Epithelial cell of proximal tubule (primary cell): ENCODE results near the gene MAP4K5. TPM values are rescaled to one million over a fixed set of nuclear protein-coding genes. Genes with fewer than 3 reads are reported as not detected.
"Not testable (repeated sequence)": the region's sequence is repeated elsewhere in the genome, so short reads cannot be mapped to it uniquely, and the experiment has no call there.

Experiments used
- DNase-seq: peaks from one replicate; pipeline ENCODE4 v3.0.0-alpha.2; 2011; ENCODE audit warnings: low read depth
- H3K4me3 ChIP-seq: 2 replicates; pipeline ENCODE4 v1.5.1; 2011; ENCODE audit warnings: low read depth, mild to moderate bottlenecking, low read length
- CTCF ChIP-seq: conservative IDR thresholded peaks from 2 replicates; pipeline ENCODE4 v1.5.1; 2012; ENCODE audit warnings: low read depth, mild to moderate bottlenecking, low read length
- total RNA-seq: library from RNA; depleted of rRNA; stranded (reverse); fragments of >200 nt; gene quantifications from 2 replicates; pipeline ENCODE4 v1.2.3, GENCODE V29; 2015

The MAP4K5 gene
- total RNA-seq, 1 donor from 2014 or later = 128 TPM

GRCh38 chr14:50562841-50563240 is 30.5 kb upstream of the MAP4K5 start:
- H3K4me3 ChIP-seq = no peak overlapping the region
- no peak for DNase-seq
- TF ChIP-seq CTCF = no peak

DNA sequence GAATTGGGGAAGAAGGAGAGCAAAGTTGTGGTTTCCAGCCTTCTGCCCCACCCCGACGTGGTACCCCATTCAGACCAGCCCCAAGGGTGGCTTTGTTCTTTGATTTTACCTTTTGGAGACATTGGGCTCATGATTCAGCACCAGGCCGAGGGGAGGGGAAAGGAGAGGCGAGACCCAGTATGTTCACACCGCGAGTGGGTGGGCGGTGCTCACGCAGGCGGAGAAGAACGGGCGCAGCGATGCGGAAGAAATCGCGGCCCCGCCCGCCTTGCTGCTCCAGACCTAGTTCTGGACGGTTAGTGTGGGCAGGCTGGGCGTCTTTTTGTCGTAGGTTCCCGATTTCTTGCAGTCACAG is 28.5 kb upstream of the MAP4K5 start:
- DNase-seq = no peak
- no peak for TF ChIP-seq CTCF
- H3K4me3 ChIP-seq = peak overlapping the region; percentile 71

DNA sequence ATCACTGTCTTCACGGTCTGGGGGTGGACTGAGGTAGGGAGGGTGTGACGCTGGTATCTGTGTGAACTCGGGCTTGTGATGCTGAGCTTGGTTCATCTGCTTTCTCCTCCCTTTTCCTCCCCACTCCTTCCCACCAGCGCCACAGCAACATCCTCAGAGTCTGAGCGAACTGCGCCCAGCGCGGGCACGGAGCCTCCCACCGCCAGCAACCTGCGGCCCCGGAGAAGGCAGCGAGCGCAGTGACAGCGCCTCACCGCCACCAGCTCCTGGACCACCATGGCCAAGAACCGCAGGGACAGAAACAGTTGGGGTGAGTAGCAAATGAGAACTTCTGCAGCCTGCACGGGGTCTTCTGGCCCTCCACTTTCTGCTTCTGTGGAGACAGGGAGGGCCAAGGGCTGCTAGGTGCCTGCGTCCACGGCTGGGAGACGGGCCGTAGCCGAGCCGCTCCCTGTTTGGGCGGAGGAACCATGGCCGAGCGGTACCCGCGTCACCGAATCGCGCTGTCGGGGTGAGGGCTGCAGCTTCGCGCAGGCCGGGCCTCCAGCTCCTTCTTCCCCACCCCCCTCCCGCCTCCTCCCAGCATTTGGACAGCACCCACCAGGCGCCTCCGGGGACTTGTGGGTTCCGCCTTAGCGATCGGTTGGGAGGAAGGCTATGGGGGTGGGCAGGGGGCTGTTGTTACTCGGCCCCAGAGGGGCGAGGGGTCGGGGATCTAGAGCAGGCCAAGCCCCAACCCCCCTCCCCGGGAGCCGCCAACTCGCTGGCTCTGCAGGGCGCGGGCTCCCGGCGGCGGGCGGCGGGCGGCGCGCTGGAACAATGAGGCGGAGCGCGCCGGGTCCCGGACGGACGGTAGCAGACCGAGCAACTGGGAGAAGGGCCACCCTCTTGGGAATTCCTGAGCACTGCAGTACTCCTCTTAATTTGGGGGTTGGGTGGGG is 27.9 kb upstream of the MAP4K5 start, which contains the start of gene ATL1:
ATL1 (plus strand) TSS at position 156 of the 941 bp plus-strand sequence; CDS start at position 277, 121 bp downstream.
- TF ChIP-seq CTCF = no peak

GRCh38 chr14:50552796-50553195 is 20.4 kb upstream of the MAP4K5 start:
- DNase-seq = not testable (repeated sequence)

More for the DNA sequence above, 27.9 kb upstream of the MAP4K5 start, which contains the start of gene ATL1:
- H3K4me3 ChIP-seq = peak within 1 kb of the TSS; percentile 71
- DNase-seq = no peak

DNA sequence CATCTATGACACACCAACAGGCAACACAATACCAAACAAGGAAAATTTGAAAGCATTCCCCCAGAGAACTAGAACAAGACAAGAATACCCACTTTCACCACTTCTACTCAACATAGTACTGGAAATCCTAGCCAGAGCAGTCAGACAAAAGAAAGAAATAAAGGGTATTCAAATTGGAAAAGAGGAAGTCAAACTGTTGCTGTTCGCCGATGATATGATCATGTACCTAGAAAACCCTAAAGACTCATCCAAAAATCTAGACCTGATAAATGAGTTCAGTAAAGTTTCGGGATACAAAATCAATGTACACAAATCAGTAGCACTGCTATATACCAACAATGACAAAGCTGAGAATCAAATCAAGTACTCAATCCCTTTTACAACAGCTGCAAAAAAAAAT is 19.5 kb upstream of the MAP4K5 start:
- TF ChIP-seq CTCF = no peak
- H3K4me3 ChIP-seq = no peak overlapping the region
- DNase-seq = no peak

More at GRCh38 chr14:50552796-50553195, 20.4 kb upstream of the MAP4K5 start:
- not testable (repeated sequence) for H3K4me3 ChIP-seq

GRCh38 chr14:50550294-50550693 is 17.9 kb upstream of the MAP4K5 start:
- H3K4me3 ChIP-seq = no peak overlapping the region
- DNase-seq = no peak
- no peak for TF ChIP-seq CTCF

GRCh38 chr14:50545618-50546017 is 13.2 kb upstream of the MAP4K5 start:
- DNase-seq = no peak
- no peak overlapping the region for H3K4me3 ChIP-seq
- no peak for TF ChIP-seq CTCF
